GM20000 (cell line): ENCODE results near the gene NUDT5.
"Not testable (repeated sequence)": the region's sequence is repeated elsewhere in the genome, so short reads cannot be mapped to it uniquely, and the experiment has no call there.

Experiments
- DNase-seq: peaks from one replicate; pipeline ENCODE4 v3.0.0; 2012; ENCODE audit warnings: low spot score
- TF ChIP-seq, protein P1 (sequence below): IDR thresholded peaks from 2 replicates; pipeline ENCODE4 v1.5.1; 2012; ENCODE audit warnings: mild to moderate bottlenecking, control low read depth; ENCODE audit errors: extremely low read depth, missing control alignments

Gene NUDT5

DNA sequence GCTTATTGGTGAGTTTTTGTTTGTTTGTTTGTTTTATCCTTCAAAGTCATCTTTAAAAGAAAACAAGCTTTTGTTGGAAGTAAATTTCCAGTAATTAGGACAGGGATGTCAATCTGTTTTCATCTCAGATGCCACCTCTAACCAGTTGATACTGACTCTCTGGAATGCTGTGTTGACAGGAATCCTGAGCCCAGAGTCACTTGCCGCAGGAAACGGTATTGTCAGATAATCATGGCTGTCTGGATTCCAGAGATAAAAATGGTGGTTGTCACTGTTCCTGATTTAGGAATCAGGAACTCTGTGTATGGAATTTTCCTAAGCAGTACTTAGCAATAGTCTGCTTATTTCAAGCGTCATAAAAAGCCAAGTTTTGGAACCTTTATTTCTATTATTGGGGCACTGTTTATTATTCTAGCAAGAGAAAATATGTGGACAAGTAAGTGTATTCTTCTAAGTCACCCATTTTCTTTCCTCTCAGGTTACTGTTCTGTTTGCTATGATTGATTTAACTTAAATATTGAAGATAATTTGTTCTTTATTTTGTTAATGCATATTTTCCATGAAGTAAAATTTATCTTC is 39.5 kb upstream of the NUDT5 start:
- no peak for DNase-seq

GRCh38 chr10:12234687-12235086 is 39.0 kb upstream of the NUDT5 start:
- not testable (repeated sequence) for DNase-seq

More for the DNA sequence above, 39.5 kb upstream of the NUDT5 start:
- TF ChIP-seq, protein P1, sequence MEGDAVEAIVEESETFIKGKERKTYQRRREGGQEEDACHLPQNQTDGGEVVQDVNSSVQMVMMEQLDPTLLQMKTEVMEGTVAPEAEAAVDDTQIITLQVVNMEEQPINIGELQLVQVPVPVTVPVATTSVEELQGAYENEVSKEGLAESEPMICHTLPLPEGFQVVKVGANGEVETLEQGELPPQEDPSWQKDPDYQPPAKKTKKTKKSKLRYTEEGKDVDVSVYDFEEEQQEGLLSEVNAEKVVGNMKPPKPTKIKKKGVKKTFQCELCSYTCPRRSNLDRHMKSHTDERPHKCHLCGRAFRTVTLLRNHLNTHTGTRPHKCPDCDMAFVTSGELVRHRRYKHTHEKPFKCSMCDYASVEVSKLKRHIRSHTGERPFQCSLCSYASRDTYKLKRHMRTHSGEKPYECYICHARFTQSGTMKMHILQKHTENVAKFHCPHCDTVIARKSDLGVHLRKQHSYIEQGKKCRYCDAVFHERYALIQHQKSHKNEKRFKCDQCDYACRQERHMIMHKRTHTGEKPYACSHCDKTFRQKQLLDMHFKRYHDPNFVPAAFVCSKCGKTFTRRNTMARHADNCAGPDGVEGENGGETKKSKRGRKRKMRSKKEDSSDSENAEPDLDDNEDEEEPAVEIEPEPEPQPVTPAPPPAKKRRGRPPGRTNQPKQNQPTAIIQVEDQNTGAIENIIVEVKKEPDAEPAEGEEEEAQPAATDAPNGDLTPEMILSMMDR = no peak

- TF ChIP-seq, protein P1 = no peak
- DNase-seq = no peak
Observed at GRCh38 chr10:12228851-12229250, 33.2 kb upstream of the NUDT5 start.

- DNase-seq = not testable (repeated sequence)
Observed at GRCh38 chr10:12226438-12226837, 30.7 kb upstream of the NUDT5 start.

DNA sequence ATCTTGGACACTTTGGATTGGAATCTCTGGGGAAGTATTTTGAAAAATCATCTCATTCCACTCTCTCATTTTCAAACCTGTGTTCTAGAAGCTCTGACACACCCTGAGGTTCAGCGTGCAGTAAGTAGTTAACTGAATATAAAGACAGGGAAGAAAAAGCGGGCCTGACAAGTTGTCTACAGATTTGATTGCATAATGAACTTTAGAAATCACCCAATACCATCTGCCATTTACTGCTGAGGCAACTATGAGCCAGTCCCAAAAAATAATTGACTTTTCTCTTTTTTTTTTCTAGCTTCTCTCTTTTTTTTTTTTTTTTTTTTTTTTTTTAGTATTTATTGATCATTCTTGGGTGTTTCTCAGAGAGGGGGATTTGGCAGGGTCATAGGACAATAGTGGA is 29.8 kb upstream of the NUDT5 start:
- TF ChIP-seq, protein P1 = no peak
- no peak for DNase-seq

DNA sequence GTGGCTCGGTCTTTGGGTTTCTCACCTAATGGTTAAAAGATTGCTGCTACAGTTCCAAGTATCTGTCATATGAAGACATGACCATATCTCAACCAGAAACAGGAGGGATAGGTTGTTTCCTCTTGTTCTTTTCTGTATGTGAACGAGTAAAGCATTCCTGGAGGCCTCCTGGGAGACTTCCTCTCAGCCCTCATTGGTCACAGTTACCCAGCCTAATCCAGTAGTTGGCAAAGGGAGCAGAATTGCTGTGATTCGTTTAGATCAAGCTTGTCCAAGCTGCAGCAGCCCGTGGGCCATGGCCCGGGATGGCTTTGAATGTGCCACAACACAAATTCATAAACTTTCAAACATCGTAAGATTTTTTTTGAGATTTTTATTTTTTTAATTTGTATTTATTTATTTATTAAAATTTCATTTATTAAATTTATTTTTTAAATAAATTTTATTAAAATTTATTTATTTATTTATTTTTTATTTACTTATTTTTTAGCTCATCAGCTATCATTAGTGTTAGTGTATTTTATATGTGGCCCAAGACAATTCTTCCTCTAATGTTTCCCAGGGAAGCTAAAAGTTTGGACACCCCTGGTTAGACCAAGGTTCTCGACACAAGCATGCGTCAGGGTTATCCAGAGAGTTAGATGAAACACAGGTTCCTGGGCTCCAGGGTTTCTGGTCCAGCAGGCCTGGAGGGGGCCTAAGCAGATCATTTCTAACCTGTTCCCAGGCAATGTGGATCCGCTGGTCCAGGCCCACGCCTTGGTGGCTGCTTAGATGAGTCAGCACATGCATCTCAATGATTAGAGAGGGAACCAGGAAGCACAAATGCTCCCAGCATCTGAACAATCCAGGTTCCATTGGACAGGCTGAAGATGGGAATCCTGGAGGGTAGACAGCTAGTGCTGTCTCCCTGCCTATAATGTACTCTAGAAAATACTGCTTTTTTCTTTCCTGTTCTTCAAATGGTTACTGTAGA is 25.9 kb upstream of the NUDT5 start:
- DNase-seq = no peak
- TF ChIP-seq, protein P1 = no peak

DNA sequence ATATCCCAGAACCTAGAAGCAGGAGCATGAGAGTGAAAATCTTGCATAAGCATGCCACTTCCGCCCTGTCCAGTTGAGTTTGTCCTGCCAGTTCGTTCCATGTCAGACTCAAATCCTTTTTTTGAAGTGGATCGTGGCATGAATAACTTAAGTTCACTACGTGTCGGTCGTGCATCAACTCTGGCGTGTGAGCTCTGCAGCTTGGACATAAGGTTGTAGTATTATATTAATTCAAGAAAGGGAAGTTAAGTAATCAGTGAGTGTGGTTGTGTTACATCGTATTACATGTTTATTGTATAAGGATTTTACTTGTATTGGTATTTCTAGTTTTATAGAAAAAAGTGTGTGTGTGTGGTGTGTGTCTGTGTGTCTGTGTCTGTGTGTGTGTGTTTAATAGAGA is 23.3 kb upstream of the NUDT5 start:
- no peak for DNase-seq
- TF ChIP-seq, protein P1 = no peak

GRCh38 chr10:12214763-12215218 is 19.1 kb upstream of the NUDT5 start:
- TF ChIP-seq, protein P1 = peak; percentile 19
- peak; percentile 35 for DNase-seq
